ENCODE results near the gene SFMBT2.

GRCh38 chr10:7322623-7323022 lies 88.2 kb downstream of the SFMBT2 start:
- no peak for TF ChIP-seq FOXM1 (IDR thresholded peaks at IDR 0.05; ENCODE audit: borderline replicate concordance)
- no peak for TF ChIP-seq CTBP1 (IDR thresholded peaks at IDR 0.05; ENCODE audit: borderline replicate concordance)
- TF ChIP-seq ELF4 (IDR thresholded peaks at IDR 0.05), result no peak
- TF ChIP-seq HDGF (IDR thresholded peaks at IDR 0.05; ENCODE audit: borderline replicate concordance), result no peak
- TF ChIP-seq FOXK2 (IDR thresholded peaks at IDR 0.05), result no peak
- TF ChIP-seq BHLHE40 (IDR thresholded peaks at IDR 0.05; ENCODE audit: borderline replicate concordance), result no peak
- TF ChIP-seq LEF1 (IDR thresholded peaks at IDR 0.05; ENCODE audit: borderline replicate concordance), result no peak
- TF ChIP-seq FOXA1 (IDR thresholded peaks at IDR 0.05), result no peak
- no peak for TF ChIP-seq SUZ12 (IDR thresholded peaks at IDR 0.05)
- no peak for TF ChIP-seq SP1 (IDR thresholded peaks at IDR 0.05)
- no peak for TF ChIP-seq TARDBP (IDR thresholded peaks at IDR 0.05)
- TF ChIP-seq NFRKB (IDR thresholded peaks at IDR 0.05), result no peak

Measured in HEK293T (cell line).